Endothelial cell (in vitro differentiated cells): ENCODE results near the gene FBXO10. TPM values are rescaled to one million over a fixed set of nuclear protein-coding genes. Genes with fewer than 3 reads are reported as not detected.
A peak's percentile ranks its signal among the peaks of the same experiment; 100 is the strongest.
"Not testable (repeated sequence)": the region's sequence is repeated elsewhere in the genome, so short reads cannot be mapped to it uniquely, and the experiment has no call there.

Source experiments
- DNase-seq: peaks from one replicate; pipeline ENCODE4 v3.0.0; 2021; ENCODE audit warnings: low spot score
- H3K27ac Mint-ChIP-seq: one replicate; pipeline ENCODE4 v1.8.0; 2021; ENCODE audit warnings: mixed read lengths, inconsistent platforms; ENCODE audit not compliant: unreplicated experiment
- H3K27me3 Mint-ChIP-seq: one replicate; pipeline ENCODE4 v1.8.0; 2021; ENCODE audit warnings: mild to moderate bottlenecking, moderate library complexity, mixed read lengths, inconsistent platforms; ENCODE audit not compliant: unreplicated experiment
- H3K36me3 Mint-ChIP-seq: one replicate; pipeline ENCODE4 v1.8.0; 2021; ENCODE audit warnings: mild to moderate bottlenecking, low read depth, mixed read lengths, inconsistent platforms; ENCODE audit not compliant: unreplicated experiment
- H3K4me1 Mint-ChIP-seq: one replicate; pipeline ENCODE4 v1.8.0; 2021; ENCODE audit warnings: mild to moderate bottlenecking, mixed read lengths, inconsistent platforms; ENCODE audit not compliant: unreplicated experiment
- H3K4me3 Mint-ChIP-seq: one replicate; pipeline ENCODE4 v1.8.0; 2021; ENCODE audit warnings: mild to moderate bottlenecking, mixed read lengths, inconsistent platforms; ENCODE audit not compliant: unreplicated experiment
- H3K9me3 Mint-ChIP-seq: one replicate; pipeline ENCODE4 v1.8.0; 2021; ENCODE audit warnings: mixed read lengths, inconsistent platforms; ENCODE audit not compliant: unreplicated experiment
- CTCF ChIP-seq: fragments of 200-600 bp; sonication (generic); IDR thresholded peaks from one replicate; pipeline ENCODE4 v1.5.0; 2021; ENCODE audit warnings: antibody characterized with exemption; ENCODE audit not compliant: unreplicated experiment
- total RNA-seq: library from RNA; stranded (reverse); fragmentation: NEBNext Ultra II Directional; extraction: Animal tissue kit (Norgen Biotek cat#: 25700); gene quantifications from one replicate; pipeline ENCODE4 v1.2.1, GENCODE V29; 2021; ENCODE audit not compliant: unreplicated experiment

FBXO10 gene
- total RNA-seq, 1 donor from 2014 or later = 24.2 TPM

- Mint-ChIP-seq H3K27ac (no peak overlapping the region), H3K4me3 (peak overlapping the region; percentile 27), H3K27me3 (peaks cover 2% of the 10 kb centered on the region), H3K9me3 (no peaks in the 10 kb centered on the region), H3K4me1 (no peaks in the 10 kb centered on the region), H3K36me3 (peaks cover 54% of the 10 kb centered on the region)
- no peak for TF ChIP-seq CTCF
- DNase-seq = no peak
Observed at GRCh38 chr9:37520641-37521040, 55.5 kb downstream of the FBXO10 start.

GRCh38 chr9:37517923-37518322 is 58.3 kb downstream of the FBXO10 start:
- Mint-ChIP-seq H3K36me3 (peaks cover 48% of the 10 kb centered on the region), H3K9me3 (no peaks in the 10 kb centered on the region), H3K4me1 (no peaks in the 10 kb centered on the region), H3K27ac (no peak overlapping the region), H3K4me3 (no peak overlapping the region), H3K27me3 (peaks cover 3% of the 10 kb centered on the region)
- no peak for TF ChIP-seq CTCF
- no peak for DNase-seq

GRCh38 chr9:37515620-37516258 is 60.4 kb downstream of the FBXO10 start:
- no peaks in the 10 kb centered on the region for H3K9me3 Mint-ChIP-seq
- no peak for TF ChIP-seq CTCF
- DNase-seq = no peak
- no peak overlapping the region for H3K4me3 Mint-ChIP-seq
- H3K4me1 Mint-ChIP-seq = no peaks in the 10 kb centered on the region
- peaks cover 36% of the 10 kb centered on the region for H3K36me3 Mint-ChIP-seq
- H3K27ac Mint-ChIP-seq = no peak overlapping the region
- peaks cover 3% of the 10 kb centered on the region for H3K27me3 Mint-ChIP-seq

GRCh38 chr9:37514999-37515398 is 61.2 kb downstream of the FBXO10 start:
- H3K36me3 Mint-ChIP-seq = peaks cover 30% of the 10 kb centered on the region
- DNase-seq = no peak
- peak overlapping the region; percentile 38 for H3K4me3 Mint-ChIP-seq
- no peaks in the 10 kb centered on the region for H3K9me3 Mint-ChIP-seq
- H3K27me3 Mint-ChIP-seq = peaks cover 3% of the 10 kb centered on the region
- no peak for TF ChIP-seq CTCF
- H3K4me1 Mint-ChIP-seq = no peaks in the 10 kb centered on the region
- H3K27ac Mint-ChIP-seq = no peak overlapping the region

- not testable (repeated sequence) for H3K27me3 Mint-ChIP-seq, H3K27ac Mint-ChIP-seq, H3K9me3 Mint-ChIP-seq, DNase-seq, H3K4me1 Mint-ChIP-seq, H3K4me3 Mint-ChIP-seq
- H3K36me3 Mint-ChIP-seq = peaks cover 29% of the 10 kb centered on the region
Observed at GRCh38 chr9:37514415-37514814, 61.8 kb downstream of the FBXO10 start.
